Stimulated activated naive CD8-positive, alpha-beta T cell treated with anti-CD3 and anti-CD28 coated beads, Interleukin-15, amount 100 ng/mL, for 72 hours (primary cell): Measurements from ENCODE around the gene ERBB4.

Source experiments
- ATAC-seq: fragments of 150-1000 bp; cut with Tn5 transposase; 2 replicates; pipeline ENCODE4 v1.10.0; 2021; ENCODE audit warnings: mild to moderate bottlenecking, moderate library complexity
- DNase-seq, 2 donors: peaks; one replicate each; pipeline ENCODE4 v3.0.0; 2021 to 2022
- H3K27ac Mint-ChIP-seq, 2 donors: one replicate each; pipeline ENCODE4 v1.8.0; 2022; ENCODE audit warnings: mild to moderate bottlenecking in 2 of 2, mixed read lengths in 2 of 2, moderate library complexity in 2 of 2
- H3K27me3 Mint-ChIP-seq: one replicate; pipeline ENCODE4 v1.8.0; 2022; ENCODE audit warnings: mixed read lengths
- H3K4me1 Mint-ChIP-seq: one replicate; pipeline ENCODE4 v1.8.0; 2022; ENCODE audit warnings: mild to moderate bottlenecking, mixed read lengths
- H3K4me3 Mint-ChIP-seq, 2 donors: one replicate each; pipeline ENCODE4 v1.8.0; 2022; ENCODE audit warnings: mild to moderate bottlenecking in 2 of 2, mixed read lengths in 2 of 2, moderate library complexity in 1 of 2
- H3K9me3 Mint-ChIP-seq, 2 donors: one replicate each; pipeline ENCODE4 v1.8.0; 2022; ENCODE audit warnings: mixed read lengths in 2 of 2

The ERBB4 gene

DNA sequence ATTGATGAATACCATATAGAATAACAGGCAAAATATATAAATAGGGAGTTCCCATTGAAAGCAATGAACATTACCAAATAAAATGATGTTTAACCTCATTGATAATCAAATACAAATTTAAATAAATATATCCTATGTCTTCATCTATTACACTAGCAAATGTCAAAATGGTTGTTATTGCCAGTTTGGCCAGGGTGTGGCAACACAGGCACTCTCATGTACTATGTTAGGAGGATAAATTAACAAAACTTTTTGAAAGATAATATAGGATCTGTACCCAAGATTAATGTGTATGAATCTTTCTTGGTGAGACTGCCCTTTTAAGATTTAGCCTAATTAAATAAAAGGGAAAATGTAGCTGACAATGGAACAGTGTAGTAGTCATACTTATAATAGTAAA, 659.3 kb downstream of the ERBB4 start:
- ATAC-seq: no peak
- H3K4me3 Mint-ChIP-seq: no peak overlapping the region
- DNase-seq: no peak
- no peaks in the 10 kb centered on the region for H3K4me1 Mint-ChIP-seq
- H3K9me3 Mint-ChIP-seq: peaks cover 0 to 5% of the 10 kb centered on the region in 2 donors
- H3K27me3 Mint-ChIP-seq: no peaks in the 10 kb centered on the region
- no peak overlapping the region for H3K27ac Mint-ChIP-seq

DNA sequence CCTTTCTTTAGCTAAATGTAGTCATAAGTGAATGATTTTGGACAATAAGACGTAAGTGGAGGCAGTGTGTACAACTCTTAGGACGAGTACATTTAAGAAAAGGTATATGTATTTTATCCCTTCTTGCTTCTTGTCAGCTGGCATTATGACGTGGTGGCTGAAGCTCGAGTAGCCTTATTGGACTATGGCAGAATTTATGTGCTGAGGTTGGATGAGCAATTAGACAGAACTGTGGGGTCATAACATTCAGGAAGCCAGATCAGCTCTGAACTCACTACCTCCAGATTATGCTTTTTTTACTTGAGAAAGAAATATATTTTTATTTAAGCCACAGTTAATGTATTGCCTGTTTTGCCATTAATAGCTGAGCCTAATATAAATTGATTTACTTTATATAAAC, 661.5 kb downstream of the ERBB4 start:
- DNase-seq: no peak
- Mint-ChIP-seq H3K9me3 (no peaks in the 10 kb centered on the region), H3K4me3 (no peak overlapping the region)

GRCh38 chr2:211875488-211875887, 663.1 kb downstream of the ERBB4 start:
- no peaks in the 10 kb centered on the region for H3K4me1 Mint-ChIP-seq
- H3K9me3 Mint-ChIP-seq: no peaks in the 10 kb centered on the region
- H3K27ac Mint-ChIP-seq: no peak overlapping the region
- no peaks in the 10 kb centered on the region for H3K27me3 Mint-ChIP-seq
- H3K4me3 Mint-ChIP-seq: no peak overlapping the region
- ATAC-seq (no peak), DNase-seq (no peak)

More for the DNA sequence above, 661.5 kb downstream of the ERBB4 start:
- no peaks in the 10 kb centered on the region for H3K27me3 Mint-ChIP-seq
- no peaks in the 10 kb centered on the region for H3K4me1 Mint-ChIP-seq
- ATAC-seq: no peak
- H3K27ac Mint-ChIP-seq: no peak overlapping the region

DNA sequence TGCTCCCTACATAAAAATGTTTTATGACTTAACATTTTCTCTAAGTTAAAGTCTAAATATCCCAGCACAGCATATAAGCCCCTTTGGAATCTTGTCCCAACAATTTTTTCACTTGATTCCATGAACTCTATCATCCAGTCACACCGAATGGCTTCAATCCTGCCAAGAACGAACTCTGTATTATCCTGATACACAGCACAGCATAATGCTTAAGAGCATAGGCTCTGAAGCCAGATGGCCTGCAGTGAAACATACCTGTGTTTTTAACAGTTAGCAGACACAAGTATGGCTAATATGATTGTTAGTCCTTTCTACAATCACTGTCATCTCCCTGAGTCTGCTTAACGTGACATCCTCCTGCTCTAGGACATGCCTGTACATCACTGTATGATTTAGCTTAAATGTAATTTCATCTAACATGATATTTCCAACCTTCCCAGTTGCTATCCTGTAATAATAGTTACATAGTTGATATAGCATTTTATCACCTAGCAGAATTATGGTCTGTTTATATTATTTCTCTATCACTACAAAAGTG, 669.5 kb downstream of the ERBB4 start:
- ATAC-seq (no peak), DNase-seq (no peak)
- no peak overlapping the region for H3K4me3 Mint-ChIP-seq
- peaks cover 2 to 4% of the 10 kb centered on the region in 2 donors for H3K9me3 Mint-ChIP-seq
- H3K27ac Mint-ChIP-seq: no peak overlapping the region
- no peaks in the 10 kb centered on the region for H3K4me1 Mint-ChIP-seq
- H3K27me3 Mint-ChIP-seq: no peaks in the 10 kb centered on the region

DNA sequence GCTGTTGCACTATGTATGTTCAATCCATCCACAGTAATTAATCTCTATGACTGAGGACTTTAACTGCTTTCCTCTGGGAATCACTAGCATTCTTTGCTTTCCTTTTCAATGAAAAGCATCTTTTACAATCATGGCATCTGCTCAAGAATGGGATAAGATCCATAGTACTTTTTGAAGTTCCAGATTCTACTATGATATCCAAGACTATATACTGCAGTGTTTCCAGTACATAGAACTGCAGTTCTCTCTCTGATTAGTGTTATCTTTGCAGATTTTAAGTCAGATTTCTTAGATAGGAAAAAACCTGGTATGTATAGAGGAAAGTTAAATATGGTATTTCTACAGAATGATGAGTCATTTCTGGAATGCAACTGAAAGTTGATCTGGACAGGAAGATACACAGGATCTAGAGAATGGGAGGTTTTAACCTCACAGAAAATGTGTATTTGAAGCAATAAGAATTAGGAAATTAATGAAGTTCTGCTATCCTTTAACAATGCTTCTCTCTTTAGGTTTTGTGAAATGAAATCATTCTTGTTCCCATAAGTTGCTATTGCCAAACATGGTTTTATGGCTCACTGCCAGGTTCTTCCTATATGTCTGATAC, 670.7 kb downstream of the ERBB4 start:
- Mint-ChIP-seq H3K27ac (no peak overlapping the region), H3K4me3 (no peak overlapping the region), H3K27me3 (no peaks in the 10 kb centered on the region), H3K9me3 (peaks cover 6 to 7% of the 10 kb centered on the region in 2 donors), H3K4me1 (no peaks in the 10 kb centered on the region)
- no peak for DNase-seq
- ATAC-seq: no peak

- no peak overlapping the region for H3K27ac Mint-ChIP-seq
- no peak overlapping the region for H3K4me3 Mint-ChIP-seq
- peaks cover 6 to 7% of the 10 kb centered on the region in 2 donors for H3K9me3 Mint-ChIP-seq
- H3K4me1 Mint-ChIP-seq: no peaks in the 10 kb centered on the region
- no peak for ATAC-seq
- no peaks in the 10 kb centered on the region for H3K27me3 Mint-ChIP-seq
- no peak for DNase-seq
Measured at GRCh38 chr2:211864328-211864727, 674.3 kb downstream of the ERBB4 start.

DNA sequence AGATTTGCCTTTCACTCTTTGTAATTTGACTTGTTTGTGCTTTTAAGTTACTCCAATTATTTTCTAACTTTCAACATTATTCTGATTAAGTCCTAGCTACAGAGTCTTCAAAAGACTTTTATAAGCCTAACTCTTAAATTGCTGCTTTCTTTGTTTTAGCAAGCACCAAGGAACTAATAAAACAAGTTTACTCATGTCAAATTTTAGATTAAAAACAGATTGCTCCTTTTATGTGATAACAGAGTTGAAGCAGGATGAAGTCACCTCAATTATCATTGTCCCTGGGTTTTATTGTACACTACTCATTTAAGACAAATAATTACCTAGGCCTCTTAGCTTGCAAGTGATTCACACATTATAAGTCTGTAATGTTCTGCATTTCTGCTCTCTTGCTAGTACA, 678.4 kb downstream of the ERBB4 start:
- Mint-ChIP-seq H3K9me3 (peaks cover 6 to 7% of the 10 kb centered on the region in 2 donors), H3K27ac (no peak overlapping the region), H3K4me3 (no peak overlapping the region), H3K4me1 (no peaks in the 10 kb centered on the region), H3K27me3 (no peaks in the 10 kb centered on the region)
- ATAC-seq (no peak), DNase-seq (no peak)

DNA sequence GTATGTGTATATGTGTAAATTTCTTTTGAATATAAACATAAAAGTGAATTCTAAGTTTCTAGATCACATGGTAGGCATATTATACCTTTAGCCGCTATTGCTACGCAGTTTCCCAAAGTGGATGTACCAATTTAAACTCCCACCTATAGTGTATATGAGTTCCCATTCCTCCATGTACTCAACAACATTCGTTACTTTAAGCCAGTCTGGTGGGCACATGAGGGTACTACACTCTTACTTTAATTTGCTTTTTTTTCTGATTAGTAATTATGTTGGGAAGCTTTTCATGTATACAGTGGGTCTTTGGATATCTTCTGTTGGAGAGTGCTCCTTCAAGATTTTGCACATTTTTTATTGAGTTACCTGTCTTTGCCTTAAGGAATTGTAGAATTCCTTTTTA, 683.8 kb downstream of the ERBB4 start:
- Mint-ChIP-seq H3K4me1 (no peaks in the 10 kb centered on the region), H3K9me3 (no peaks in the 10 kb centered on the region), H3K27me3 (no peaks in the 10 kb centered on the region), H3K27ac (no peak overlapping the region), H3K4me3 (no peak overlapping the region)
- DNase-seq (no peak), ATAC-seq (no peak)

- H3K27me3 Mint-ChIP-seq: no peaks in the 10 kb centered on the region
- no peak overlapping the region for H3K27ac Mint-ChIP-seq
- H3K4me3 Mint-ChIP-seq: no peak overlapping the region
- no peaks in the 10 kb centered on the region for H3K4me1 Mint-ChIP-seq
- no peaks in the 10 kb centered on the region for H3K9me3 Mint-ChIP-seq
- DNase-seq: no peak
- ATAC-seq: no peak
Measured at GRCh38 chr2:211846714-211847113, 691.9 kb downstream of the ERBB4 start.

DNA sequence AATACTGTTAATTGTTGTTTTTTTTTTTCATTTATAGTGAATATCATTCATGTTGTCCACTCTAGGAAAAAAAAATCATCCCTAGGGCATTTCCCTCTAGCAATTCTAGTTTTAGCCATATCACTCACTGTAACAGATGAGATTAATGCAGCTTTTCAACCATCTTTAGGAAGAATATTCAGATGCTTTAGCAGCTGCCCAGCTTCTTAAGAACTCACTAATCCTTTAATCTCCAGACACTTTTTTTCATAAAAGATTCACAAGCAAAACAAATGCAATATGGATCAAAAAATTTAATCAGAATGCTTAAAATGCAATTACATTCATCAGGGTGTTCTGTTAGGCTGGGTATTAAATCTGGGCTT, 692.6 kb downstream of the ERBB4 start:
- no peak overlapping the region for H3K27ac Mint-ChIP-seq
- ATAC-seq (no peak), DNase-seq (no peak)
- H3K4me1 Mint-ChIP-seq: no peaks in the 10 kb centered on the region
- H3K4me3 Mint-ChIP-seq: no peak overlapping the region
- H3K9me3 Mint-ChIP-seq: no peaks in the 10 kb centered on the region
- no peaks in the 10 kb centered on the region for H3K27me3 Mint-ChIP-seq

DNA sequence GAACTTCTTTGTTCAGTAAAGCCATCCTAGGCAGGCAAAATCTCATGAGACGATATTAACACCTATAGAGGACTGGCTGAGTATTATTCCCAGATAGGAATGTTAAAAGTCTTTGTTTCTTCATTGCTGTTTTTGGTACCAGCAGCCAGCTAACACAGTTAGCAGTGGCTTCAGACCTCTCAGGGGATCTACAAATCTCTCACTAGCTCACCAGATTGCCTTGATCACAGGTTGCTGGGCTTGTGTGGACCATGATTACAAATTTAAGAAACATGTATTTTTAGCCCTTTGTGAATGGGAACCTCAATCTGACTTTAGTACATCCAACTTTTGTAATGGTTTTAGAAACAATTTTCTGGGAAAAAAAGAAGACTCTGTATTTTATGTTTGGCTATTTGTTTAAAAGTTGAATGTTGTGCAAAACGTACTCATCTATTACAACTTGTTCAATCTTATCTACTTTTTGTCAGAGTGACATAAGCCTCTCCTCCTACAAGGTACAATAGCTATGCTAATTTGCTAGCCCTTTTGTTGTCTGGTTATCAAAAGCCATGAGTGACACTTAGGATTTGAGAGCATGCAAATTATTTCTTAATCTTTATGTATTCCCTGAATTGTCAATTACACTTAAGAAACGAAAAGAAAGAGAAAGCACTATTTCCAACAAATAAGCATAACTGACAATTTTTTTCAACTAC, 693.1 kb downstream of the ERBB4 start:
- H3K9me3 Mint-ChIP-seq: no peaks in the 10 kb centered on the region
- ATAC-seq: no peak
- no peak for DNase-seq
- H3K4me3 Mint-ChIP-seq: no peak overlapping the region
- H3K4me1 Mint-ChIP-seq: no peaks in the 10 kb centered on the region
- no peak overlapping the region for H3K27ac Mint-ChIP-seq
- no peaks in the 10 kb centered on the region for H3K27me3 Mint-ChIP-seq

DNA sequence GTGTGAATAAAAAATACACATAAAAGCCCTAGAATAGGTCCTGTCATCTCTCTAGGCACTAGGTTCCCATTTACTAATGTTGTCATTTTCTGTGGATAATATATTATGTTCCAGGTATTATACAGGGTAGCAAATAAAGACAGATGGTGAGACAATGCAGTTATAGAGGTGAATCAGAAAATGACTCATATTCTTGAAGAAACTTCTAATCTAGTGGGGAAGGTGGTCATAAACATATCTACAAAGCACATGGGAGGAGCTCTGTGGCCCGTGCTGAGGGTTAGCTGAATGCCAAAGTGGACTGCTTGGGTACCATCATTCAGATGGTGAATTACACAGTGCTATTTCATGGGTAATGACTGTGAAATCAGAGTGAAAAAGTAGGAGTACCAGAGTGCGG, 700.9 kb downstream of the ERBB4 start:
- peaks cover 5 to 9% of the 10 kb centered on the region in 2 donors for H3K9me3 Mint-ChIP-seq
- H3K27ac Mint-ChIP-seq: no peak overlapping the region
- H3K4me1 Mint-ChIP-seq: no peaks in the 10 kb centered on the region
- H3K27me3 Mint-ChIP-seq: no peaks in the 10 kb centered on the region
- no peak for DNase-seq
- ATAC-seq: no peak
- no peak overlapping the region for H3K4me3 Mint-ChIP-seq

GRCh38 chr2:211837206-211837605, 701.4 kb downstream of the ERBB4 start:
- H3K27me3 Mint-ChIP-seq: no peaks in the 10 kb centered on the region
- no peaks in the 10 kb centered on the region for H3K4me1 Mint-ChIP-seq
- no peak overlapping the region for H3K4me3 Mint-ChIP-seq
- no peak for ATAC-seq
- no peak overlapping the region for H3K27ac Mint-ChIP-seq
- no peak for DNase-seq
- peaks cover 5 to 9% of the 10 kb centered on the region in 2 donors for H3K9me3 Mint-ChIP-seq

DNA sequence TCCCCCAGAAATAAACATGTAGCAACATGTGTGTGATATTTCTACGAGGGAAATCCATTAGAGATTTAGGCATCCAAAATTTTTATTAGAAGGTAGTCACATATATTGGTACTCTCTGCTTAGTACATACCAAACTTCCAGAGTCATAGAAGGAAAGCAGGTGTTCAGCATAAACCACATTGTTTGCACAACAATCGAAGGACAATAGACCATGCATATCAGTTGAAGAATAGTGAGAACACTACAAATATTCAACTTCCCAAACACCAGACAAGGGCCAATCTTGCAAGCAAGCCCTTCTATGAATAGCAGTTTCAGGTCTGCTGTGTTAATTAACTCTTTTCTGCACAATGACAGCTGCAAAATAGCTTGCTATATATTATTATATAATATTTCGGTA, 702.2 kb downstream of the ERBB4 start:
- no peak overlapping the region for H3K27ac Mint-ChIP-seq
- peaks cover 5 to 9% of the 10 kb centered on the region in 2 donors for H3K9me3 Mint-ChIP-seq
- DNase-seq (no peak), ATAC-seq (no peak)
- H3K4me3 Mint-ChIP-seq: no peak overlapping the region
- H3K4me1 Mint-ChIP-seq: no peaks in the 10 kb centered on the region
- no peaks in the 10 kb centered on the region for H3K27me3 Mint-ChIP-seq

- ATAC-seq: no peak
- no peaks in the 10 kb centered on the region for H3K4me1 Mint-ChIP-seq
- H3K27me3 Mint-ChIP-seq: no peaks in the 10 kb centered on the region
- no peak for DNase-seq
- no peak overlapping the region for H3K27ac Mint-ChIP-seq
- no peak overlapping the region for H3K4me3 Mint-ChIP-seq
- peaks cover 5 to 9% of the 10 kb centered on the region in 2 donors for H3K9me3 Mint-ChIP-seq
Measured at GRCh38 chr2:211835695-211836094, 702.9 kb downstream of the ERBB4 start.

DNA sequence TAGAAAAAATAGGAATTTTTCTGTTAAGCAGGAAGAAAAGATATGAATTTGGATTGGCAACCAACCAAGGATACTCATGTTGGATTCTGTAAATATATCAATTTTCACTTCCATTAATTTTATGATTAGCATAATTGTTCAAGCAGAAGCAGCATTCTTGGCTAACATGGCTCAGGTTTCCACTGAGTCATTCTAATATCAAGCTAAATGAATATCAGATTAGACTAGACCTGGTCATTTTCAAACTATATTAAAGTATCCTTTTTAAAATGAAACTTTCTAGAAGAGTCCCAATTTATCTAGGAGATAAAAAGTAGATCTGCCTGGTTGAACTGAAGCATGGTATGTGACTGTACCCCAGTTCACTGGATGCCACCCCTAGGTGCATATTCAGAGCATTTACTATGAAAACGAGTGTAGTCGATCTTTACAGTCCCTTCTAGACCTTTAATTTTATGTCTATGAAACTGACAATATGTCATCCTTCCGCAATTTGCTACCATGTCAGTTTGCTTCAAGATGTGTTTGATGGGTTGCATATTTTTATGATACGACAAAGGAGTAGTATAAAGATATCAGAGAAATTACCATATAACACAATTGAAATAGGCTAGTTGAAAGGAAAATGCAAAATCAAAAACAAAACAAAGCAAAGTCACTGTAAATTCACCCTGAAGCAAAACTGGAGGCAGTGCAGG, 704.9 kb downstream of the ERBB4 start:
- H3K4me1 Mint-ChIP-seq: no peaks in the 10 kb centered on the region
- DNase-seq: no peak
- H3K27ac Mint-ChIP-seq: no peak overlapping the region
- H3K9me3 Mint-ChIP-seq: peaks cover under 1 to 9% of the 10 kb centered on the region in 2 donors
- no peak for ATAC-seq
- no peaks in the 10 kb centered on the region for H3K27me3 Mint-ChIP-seq
- no peak overlapping the region for H3K4me3 Mint-ChIP-seq
